Measurements from ENCODE around the gene AKR7A2.
"Not testable (repeated sequence)": the region's sequence is repeated elsewhere in the genome, so short reads cannot be mapped to it uniquely, and the experiment has no call there.

DNA sequence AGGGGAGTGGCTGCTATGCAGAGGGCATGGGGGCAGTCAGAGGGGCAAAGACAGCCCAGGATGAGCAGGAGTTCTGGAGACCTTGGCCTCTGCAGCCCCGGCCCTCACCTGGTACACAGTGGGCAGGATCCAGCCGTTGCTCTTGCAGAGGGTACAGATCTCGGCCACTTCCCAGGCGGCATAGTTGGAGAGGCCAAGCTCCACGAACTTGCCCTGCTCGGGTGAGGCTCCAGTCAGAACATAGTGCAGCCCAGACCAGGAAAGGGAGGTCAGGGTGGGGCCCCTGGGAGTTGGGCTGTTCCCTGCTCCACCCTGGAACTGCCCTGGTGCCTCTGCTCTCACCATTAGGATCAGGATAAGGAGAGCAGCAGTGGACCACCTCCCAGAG, 41.6 kb downstream of the AKR7A2 start:
- TF ChIP-seq POLR2A (IDR thresholded peaks at IDR 0.05) = not testable (repeated sequence)
- TF ChIP-seq, protein P1, sequence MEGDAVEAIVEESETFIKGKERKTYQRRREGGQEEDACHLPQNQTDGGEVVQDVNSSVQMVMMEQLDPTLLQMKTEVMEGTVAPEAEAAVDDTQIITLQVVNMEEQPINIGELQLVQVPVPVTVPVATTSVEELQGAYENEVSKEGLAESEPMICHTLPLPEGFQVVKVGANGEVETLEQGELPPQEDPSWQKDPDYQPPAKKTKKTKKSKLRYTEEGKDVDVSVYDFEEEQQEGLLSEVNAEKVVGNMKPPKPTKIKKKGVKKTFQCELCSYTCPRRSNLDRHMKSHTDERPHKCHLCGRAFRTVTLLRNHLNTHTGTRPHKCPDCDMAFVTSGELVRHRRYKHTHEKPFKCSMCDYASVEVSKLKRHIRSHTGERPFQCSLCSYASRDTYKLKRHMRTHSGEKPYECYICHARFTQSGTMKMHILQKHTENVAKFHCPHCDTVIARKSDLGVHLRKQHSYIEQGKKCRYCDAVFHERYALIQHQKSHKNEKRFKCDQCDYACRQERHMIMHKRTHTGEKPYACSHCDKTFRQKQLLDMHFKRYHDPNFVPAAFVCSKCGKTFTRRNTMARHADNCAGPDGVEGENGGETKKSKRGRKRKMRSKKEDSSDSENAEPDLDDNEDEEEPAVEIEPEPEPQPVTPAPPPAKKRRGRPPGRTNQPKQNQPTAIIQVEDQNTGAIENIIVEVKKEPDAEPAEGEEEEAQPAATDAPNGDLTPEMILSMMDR (IDR thresholded peaks at IDR 0.05 in 8 of 11, conservative IDR thresholded peaks at IDR 0.05 in 3 of 11) = not testable (repeated sequence)

All from spleen (tissue), 7 donors.